GM12801 (cell line): ENCODE measurements around the gene SPRR2B.

ENCODE experiments used
- TF ChIP-seq, protein P1 (sequence below): IDR thresholded peaks from one replicate; pipeline ENCODE4 v1.5.1; 2011; ENCODE audit warnings: control low read depth; ENCODE audit not compliant: insufficient read length; ENCODE audit errors: extremely low read depth

Gene SPRR2B

DNA sequence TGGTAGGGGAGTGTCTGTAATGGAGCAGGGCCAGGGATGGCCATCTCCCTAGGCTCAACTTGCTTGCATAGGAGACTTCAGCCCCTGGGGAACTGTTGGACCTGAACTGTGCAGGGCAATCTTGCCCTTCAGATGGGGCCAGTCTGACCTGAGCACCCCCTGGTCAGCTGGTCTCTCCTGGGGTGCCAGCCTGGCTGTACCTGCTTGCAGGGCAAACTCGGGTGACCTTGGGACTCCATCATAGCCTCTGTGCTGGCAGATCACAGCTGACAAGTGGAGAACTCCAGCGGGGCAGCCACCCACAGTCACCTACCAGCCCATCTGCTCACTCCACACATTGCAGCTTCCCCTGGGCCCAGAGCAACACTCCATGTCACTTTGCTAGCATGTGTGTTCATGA lies 22.2 kb downstream of the SPRR2B start:
- TF ChIP-seq, protein P1, sequence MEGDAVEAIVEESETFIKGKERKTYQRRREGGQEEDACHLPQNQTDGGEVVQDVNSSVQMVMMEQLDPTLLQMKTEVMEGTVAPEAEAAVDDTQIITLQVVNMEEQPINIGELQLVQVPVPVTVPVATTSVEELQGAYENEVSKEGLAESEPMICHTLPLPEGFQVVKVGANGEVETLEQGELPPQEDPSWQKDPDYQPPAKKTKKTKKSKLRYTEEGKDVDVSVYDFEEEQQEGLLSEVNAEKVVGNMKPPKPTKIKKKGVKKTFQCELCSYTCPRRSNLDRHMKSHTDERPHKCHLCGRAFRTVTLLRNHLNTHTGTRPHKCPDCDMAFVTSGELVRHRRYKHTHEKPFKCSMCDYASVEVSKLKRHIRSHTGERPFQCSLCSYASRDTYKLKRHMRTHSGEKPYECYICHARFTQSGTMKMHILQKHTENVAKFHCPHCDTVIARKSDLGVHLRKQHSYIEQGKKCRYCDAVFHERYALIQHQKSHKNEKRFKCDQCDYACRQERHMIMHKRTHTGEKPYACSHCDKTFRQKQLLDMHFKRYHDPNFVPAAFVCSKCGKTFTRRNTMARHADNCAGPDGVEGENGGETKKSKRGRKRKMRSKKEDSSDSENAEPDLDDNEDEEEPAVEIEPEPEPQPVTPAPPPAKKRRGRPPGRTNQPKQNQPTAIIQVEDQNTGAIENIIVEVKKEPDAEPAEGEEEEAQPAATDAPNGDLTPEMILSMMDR, result no peak

DNA sequence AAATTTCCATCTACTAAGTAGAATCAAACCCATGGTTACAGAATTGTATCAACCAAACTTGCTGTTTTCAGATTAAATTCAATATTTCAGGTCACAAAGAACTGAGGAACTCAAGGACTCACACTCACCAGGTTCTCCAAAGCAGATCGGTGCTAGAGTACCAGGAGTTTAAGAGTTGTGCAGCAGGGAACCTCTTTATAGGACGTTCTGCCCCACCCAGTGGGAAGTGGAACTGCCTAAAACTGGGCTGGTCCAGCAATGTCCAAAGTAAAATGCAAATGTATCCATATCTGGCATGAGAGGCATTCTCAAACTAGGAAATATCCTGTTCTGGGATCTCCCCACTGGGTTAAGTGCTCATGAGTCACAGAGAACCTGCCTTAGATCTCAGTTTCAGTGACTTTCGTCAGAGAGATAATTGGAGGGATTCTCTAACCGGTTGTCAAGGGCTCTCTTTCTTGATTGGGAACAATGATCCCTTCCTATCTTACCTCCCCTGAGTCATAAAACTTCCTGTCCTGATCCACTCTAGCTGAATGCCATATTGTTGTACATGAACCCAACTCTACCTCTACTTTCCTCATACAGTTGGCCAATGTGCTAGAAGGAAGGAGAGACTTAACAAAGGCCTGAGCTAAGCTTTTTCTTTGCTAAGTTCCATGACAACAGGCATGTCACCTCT lies 30.3 kb downstream of the SPRR2B start, which contains the start of gene SPRR2D:
Gene SPRR2D (minus strand): TSS at position 171 of the 682 bp plus-strand sequence. CDS start 774 bp downstream, outside the sequence.
- TF ChIP-seq, protein P1, result no peak

DNA sequence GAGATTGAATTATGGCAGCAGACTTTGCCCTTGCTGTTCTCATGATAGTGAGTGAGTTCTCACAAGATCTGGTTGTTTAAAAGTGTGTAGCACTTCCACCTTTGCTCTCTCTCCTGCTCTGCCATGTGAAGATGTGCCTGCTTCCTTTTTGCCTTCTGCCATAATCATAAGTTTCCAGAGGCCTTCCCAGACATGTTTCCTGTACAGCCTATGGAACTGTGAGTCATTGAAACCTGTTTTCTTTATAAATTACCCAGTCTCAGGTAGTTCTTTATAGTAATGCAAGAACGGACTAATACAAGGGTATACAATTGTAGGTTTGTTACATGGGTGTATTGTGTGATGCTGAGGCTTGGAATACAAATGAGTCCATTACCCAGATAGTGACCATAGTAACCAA lies 36.2 kb downstream of the SPRR2B start:
- TF ChIP-seq, protein P1, result no peak

DNA sequence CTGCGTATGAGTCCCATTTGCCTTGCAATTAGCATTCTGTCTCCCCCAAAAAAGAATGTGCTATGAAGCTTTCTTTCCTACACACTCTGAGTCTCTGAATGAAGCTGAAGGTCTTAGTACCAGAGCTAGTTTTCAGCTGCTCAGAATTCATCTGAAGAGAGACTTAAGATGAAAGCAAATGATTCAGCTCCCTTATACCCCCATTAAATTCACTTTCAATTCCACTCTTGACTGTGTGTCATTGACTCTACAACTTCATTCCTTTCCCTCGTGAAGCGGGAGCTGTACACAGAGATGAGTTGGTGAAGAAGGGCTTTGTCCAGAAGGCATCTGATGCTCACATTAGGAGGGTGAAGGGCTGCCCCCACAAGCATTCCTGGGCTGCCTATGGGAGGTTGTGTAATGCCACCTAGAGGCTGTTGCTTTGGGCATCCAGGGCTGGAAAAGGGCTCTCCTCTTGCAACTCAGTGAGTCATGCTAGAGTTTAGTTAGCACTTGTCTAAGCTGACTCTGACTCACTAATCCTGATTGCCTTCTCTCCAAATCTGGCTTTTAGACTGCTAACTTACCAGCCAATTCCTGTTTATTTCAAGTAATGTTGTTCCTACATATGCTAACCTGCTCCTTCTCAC lies 38.6 kb downstream of the SPRR2B start:
- TF ChIP-seq, protein P1, result no peak

DNA sequence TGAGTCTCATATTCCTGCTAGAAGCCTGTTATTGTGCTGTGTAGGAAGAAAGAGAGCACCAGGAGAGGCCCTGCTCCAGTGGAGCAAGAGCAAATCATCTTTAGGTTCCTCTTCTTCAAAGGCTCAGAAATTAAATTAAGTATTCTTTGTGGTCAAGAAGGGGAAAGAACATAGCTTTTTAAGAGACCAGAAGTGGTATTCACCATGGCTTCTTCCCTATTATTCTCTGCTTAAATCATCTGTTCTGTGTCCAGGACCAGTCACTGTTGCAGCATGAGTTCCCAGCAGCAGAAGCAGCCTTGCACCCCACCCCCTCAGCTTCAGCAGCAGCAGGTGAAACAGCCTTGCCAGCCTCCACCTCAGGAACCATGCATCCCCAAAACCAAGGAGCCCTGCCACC lies 39.3 kb downstream of the SPRR2B start:
- TF ChIP-seq, protein P1, result no peak

DNA sequence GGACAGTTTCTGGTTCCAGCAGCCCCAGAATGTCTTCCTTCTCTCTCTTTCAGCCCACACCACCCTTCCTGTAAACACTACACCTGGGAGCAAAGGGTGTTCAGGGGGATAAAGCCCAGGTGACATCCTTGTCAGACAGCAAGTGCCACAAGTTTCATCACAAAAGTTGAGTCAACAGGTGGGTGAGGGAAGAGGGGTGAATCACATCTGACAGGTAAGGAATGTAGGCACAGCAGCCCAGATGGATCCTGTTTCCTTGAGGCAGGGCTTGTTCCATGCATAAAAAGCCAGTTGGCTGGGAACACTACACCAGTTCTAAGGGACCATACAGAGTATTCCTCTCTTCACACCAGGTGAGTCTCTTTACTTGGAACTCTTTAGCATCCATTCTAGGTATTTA lies 40.5 kb downstream of the SPRR2B start, which contains the start of gene SPRR1B:
Gene SPRR1B (plus strand): TSS at position 309 of the 400 bp plus-strand sequence. CDS start 1,143 bp downstream, outside the sequence.
- TF ChIP-seq, protein P1, result no peak

DNA sequence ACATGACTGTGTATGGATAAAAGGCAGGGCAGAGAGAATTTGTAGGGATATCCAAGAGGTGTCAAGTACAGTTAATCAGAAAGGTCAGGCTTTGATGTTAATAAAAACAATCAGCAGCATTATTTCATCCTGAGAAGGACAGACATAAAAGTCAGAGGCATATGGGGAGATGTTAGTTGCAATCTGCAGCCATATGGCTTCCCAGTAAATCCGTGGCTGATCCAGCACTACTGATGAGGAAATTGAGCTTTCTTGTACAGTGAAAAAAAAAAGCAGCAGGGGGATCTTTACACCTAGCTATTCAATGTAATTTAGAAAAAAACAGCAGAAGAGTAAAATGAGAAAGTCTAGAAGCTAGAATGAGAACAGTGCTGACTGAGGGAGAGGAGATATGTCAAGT lies 42.6 kb downstream of the SPRR2B start:
- TF ChIP-seq, protein P1, result no peak
